ENCODE measurements around the gene BLOC1S1.

The BLOC1S1 gene

DNA sequence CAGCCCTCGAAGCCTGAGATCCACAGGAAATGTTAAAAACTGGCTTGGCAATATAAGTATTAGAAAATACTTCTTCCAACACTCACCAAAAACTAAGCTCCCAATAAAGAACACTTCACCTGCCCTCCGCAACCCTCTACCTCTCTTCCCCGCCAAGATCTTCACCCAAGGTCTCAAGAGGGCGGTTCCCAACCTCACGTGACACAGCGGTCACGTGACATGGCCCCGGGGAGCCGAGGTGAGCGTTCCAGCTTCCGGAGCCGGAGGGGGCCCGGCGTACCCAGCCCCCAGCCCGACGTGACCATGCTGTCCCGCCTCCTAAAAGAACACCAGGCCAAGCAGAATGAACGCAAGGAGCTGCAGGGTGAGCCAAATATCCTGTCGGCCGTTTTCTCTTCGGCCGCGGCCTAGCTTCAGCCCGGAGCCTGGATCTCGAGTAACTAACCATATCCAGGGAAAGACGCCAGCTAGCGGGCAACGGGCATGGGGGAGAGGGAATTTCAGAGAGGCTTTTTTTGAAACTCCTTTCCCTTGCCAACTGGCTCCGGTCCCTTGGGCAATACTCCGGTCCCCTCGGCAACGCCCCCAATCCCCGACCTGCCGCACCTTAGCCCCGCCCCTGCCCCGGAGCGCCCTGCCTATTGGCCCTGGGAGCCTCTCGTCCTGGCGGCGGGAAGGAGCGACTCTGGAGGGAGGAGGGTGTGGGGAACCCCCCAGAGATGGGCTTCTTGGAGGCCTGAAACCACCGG lies at the start of gene BLOC1S1:
Gene BLOC1S1 (plus strand): TSS at position 214 of the 749 bp plus-strand sequence. CDS start 6 bp downstream, at position 220.
- peak; percentile 83 to 92 for DNase-seq

GRCh38 chr12:55666508-55666907 lies 49.3 kb upstream of the BLOC1S1 start:
- no peak for DNase-seq

DNA sequence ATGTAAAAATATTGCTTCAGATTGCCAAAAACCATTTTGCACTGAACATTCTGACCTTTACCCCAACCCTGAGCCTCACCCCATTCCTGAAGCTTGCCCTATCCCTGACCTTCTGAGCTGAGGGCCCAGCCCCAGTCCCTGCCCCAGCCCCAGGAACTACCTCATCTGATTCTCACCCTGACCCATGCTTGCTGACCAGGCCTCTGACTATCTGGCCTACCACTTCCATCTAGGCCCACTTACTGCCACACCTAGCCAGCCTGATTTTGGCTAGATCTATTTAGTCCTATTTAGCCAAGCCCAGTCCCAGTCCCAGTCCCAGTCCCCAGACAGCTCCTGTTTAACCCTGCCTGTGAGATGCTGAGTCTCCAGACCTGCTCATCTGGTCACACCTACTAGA lies 45.6 kb upstream of the BLOC1S1 start:
- no peak for DNase-seq

- DNase-seq = no peak
These were observed 44.1 kb upstream of the BLOC1S1 start for GRCh38 chr12:55671746-55672145.

GRCh38 chr12:55673638-55674037 lies 42.2 kb upstream of the BLOC1S1 start:
- DNase-seq = no peak

DNA sequence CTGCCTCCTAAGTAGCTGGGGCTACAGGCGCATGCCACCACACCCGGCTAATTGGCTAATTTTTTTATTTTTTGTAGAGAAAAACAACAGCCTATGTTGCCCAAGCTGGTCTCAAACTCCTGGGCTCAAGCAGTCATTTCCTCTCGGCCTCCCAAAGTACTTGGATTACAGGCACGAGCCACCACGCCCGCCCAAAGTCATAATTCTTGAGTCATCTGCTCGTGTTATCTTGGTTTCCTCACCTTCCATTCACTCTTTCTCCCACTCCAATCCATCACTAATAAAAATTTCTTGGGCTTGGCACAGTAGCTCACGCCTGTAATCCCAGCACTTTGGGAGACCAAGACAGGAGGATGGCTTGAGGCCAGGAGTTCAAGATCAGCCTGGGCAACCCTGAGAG lies 40.2 kb upstream of the BLOC1S1 start:
- DNase-seq = no peak

GRCh38 chr12:55676707-55677106 lies 39.1 kb upstream of the BLOC1S1 start:
- no peak for DNase-seq

GRCh38 chr12:55679691-55680090 lies 36.2 kb upstream of the BLOC1S1 start:
- DNase-seq = no peak

DNA sequence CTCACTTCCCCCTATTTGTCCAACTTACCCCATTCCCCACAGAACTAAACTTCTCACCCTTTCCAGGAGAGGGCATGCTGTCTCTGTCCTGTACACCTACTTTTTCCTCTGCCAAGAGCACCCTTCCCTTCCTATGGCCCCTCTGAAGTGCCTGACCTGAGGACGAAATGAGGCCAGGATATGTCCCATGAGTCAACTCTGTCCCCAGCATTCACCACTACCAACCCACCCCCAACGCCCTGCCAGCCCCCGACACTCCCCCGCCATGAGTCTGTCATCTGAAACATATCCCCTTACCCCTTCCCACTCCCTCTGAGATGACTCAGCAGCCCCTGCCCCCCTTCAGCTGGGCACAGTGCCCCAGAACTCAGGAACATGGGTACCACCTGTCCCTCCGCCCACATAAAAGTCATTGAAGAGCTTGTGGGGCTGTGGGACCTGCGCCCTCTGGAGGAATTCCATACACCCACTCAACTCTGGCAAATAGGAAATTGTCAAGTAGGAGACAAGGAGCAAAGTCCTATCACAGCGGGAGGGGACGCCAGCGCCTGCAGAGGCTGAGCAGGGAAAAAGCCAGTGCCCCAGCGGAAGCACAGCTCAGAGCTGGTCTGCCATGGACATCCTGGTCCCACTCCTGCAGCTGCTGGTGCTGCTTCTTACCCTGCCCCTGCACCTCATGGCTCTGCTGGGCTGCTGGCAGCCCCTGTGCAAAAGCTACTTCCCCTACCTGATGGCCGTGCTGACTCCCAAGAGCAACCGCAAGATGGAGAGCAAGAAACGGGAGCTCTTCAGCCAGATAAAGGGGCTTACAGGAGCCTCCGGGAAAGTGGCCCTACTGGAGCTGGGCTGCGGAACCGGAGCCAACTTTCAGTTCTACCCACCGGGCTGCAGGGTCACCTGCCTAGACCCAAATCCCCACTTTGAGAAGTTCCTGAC lies 34.4 kb upstream of the BLOC1S1 start:
- peak; percentile 52 to 80 for DNase-seq

DNA sequence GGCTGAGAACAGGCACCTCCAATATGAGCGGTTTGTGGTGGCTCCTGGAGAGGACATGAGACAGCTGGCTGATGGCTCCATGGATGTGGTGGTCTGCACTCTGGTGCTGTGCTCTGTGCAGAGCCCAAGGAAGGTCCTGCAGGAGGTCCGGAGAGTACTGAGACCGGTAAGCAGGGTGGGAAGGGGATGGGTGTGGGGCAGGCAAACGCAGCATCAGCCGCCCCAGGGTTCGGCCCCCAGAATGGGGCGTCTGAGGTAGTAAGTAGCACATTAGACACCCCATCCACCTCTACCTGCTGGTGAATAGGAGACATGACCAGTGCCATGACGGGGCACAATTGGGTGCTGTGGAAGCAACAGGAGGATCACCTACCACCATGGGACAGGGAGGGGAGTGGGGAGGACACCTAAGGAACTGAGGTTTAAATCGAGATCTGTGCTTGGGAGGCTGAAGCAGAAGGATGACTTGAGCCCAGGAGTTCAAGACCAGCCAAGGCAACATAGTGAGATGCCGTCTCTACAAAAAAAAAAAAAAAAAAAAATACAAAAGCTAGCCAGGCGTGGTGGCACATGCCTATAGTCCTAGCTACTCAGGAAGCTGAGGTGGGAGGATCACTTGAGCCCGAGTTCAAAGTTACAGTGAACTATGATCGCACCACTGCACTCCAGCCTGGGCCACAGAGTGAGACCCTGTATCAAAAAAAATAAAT lies 33.6 kb upstream of the BLOC1S1 start:
- DNase-seq = peak in 1 of 2 experiments; percentile 18

- DNase-seq = no peak
These were observed 32.2 kb upstream of the BLOC1S1 start for GRCh38 chr12:55683676-55684075.

DNA sequence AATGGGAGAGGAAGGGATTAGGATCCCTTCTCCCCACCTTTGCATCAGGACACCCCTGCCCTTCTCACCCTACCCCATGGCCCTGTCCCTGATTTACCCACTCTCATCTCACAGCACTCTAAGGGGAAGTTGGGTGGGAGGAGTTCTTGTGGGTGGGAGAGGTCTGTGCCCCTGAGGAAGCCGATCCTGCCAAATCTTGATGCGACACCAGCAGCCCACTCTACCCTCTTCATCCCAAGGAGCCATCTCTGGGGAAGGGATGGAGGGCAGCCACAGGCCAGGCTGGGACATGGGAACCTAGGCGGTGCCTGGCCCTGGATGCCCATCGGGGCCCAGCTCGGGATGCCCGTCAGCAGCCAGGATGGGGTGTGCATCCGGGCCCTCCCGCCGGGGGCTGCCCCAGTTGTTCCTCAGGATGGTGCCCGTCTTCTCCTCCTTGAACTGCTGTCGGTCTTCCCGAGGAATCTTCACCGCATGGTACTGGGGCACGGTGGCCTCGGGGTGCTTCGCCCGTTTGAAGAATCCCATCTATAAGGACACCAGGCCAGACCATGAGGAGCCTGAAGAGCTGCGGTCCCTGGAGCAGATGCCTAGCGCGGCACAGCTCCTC lies 31.0 kb upstream of the BLOC1S1 start:
- no peak for DNase-seq

DNA sequence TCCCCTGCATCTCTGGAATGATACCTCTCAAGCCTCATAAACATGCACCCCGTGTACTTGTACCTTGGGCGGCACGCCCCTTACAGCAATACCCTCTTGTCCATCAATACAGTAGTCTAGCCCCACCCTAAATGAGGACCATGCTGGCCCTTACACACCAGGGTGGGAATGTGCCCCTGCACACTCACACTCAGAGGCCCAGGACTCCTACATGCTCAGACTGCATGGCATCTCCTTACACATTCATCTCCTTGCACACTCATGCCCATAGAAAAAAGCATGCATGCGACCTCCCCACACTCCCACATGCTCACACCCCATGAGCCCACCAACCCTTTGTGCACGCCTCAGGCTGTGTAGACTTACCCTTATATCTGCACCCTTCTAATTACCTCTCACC lies 30.2 kb upstream of the BLOC1S1 start:
- DNase-seq = no peak

GRCh38 chr12:55686366-55687010 lies 29.4 kb upstream of the BLOC1S1 start:
- no peak for DNase-seq

GRCh38 chr12:55687746-55688145 lies 28.1 kb upstream of the BLOC1S1 start:
- DNase-seq = no peak

GRCh38 chr12:55688716-55689655 lies 26.9 kb upstream of the BLOC1S1 start:
- no peak for DNase-seq

- no peak for DNase-seq
These were observed 23.1 kb upstream of the BLOC1S1 start for GRCh38 chr12:55692631-55693322.

DNA sequence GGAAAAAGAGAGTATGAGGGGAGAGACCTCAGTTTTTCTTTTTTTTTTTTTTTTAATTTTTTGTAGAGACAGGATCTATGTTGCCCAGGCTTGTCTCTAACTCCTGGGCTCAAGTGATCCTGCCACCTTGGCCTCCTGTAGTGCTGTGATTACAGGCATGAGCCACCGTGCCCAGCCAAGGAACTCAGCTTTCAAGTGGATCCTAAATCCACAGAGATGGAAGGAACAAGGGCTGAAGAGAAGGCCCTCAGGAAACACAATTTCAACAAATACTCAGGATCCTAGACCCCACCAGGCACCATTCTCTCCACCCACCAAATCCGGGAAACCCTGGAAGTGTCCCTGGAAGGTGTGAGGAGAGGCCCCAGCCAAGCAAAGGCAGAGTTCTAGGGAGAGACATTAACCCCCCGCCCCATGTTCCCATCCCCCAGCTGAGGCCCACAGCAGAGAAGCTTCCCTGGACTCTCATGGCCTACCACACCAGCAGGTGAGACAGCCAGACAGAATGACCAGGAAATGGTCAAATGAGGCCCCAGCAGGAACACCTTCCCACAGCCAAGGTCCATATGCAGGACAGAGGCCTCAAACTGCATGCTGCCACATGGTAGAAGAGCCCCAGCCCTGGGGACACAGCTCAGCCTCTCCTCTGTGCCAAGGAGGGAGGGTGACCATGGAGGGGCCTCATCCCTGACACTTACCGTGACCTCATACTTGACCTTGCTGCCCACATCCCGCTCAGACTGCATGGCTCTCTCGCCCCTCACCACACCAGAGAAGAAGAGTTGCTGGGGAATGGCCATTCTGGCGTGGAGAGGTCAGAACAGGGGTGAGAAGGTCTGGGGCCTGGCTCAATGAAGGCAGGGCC lies 22.3 kb upstream of the BLOC1S1 start:
- DNase-seq = no peak

DNA sequence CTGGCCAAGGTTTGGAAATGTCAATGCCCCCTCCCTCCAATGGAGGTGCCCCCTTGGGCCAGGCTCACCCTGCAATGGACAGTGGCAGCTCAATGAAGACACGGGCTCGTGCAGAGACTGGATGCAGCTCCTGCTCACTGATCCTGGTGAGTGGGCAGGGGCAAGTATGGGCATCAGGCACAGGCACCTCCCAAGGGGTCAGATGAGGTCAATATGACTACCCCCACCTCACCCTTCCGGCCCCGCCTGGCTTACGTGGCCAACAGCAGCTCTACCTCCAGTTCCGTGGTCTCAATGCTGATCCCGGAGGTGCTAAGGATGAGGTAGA lies 21.7 kb upstream of the BLOC1S1 start:
- DNase-seq = no peak

DNA sequence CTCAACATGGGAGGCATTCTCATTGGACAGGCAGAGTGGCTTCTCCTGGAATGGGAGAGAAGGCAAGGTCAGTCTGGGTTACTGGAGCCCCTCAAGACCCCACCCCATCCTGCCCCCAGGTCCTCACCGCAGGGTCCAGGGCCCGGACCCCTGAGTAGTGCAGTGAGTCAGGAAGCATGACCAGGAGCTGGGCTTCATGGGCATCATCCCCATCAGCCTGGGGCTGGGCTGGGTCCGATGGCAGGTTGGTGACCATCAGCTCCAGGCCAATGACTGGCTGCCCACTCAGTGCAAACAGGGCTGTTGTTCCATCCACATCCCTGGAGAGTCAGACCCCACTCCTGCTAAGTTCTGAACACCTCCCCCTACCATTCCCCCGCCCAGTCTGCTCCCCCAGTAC lies 21.2 kb upstream of the BLOC1S1 start:
- no peak for DNase-seq

Measured in NCI-H526 (cell line).